ENCODE data around the gene LY86. TPM values are rescaled to one million over a fixed set of nuclear protein-coding genes. Genes with fewer than 3 reads are reported as not detected.

Gene LY86
- polyA plus RNA-seq, 1 of the 3 experiments (the other 2 are of a cell fraction) = not detected

GRCh38 chr6:6652932-6653331 lies 64.4 kb downstream of the LY86 start (continued):
- no peak for TF ChIP-seq REST (IDR thresholded peaks at IDR 0.05; ENCODE audit: low read depth, low read length)
- TF ChIP-seq PBX3 (IDR thresholded peaks at IDR 0.05) = no peak
- no peak for TF ChIP-seq GABPA (IDR thresholded peaks at IDR 0.05; ENCODE audit: low read depth)
- no peak for TF ChIP-seq SMC3 (IDR thresholded peaks at IDR 0.05; ENCODE audit: low read depth, low read length)
- TF ChIP-seq POLR2AphosphoS5 (IDR thresholded peaks at IDR 0.05; ENCODE audit: low read depth, low read length) = no peak
- no peak for TF ChIP-seq GATA2 (CRISPR knock-in tag; IDR thresholded peaks at IDR 0.05)

GRCh38 chr6:6654599-6655575 lies 66.4 kb downstream of the LY86 start:
- H3K9me2 ChIP-seq = no peaks in the 10 kb centered on the region
- no peaks in the 10 kb centered on the region for H3K27me3 ChIP-seq (ENCODE audit: insufficient read depth)
- H3K9ac ChIP-seq = no peak overlapping the region
- no peak overlapping the region for H3K4me2 ChIP-seq
- no peaks in the 10 kb centered on the region for H3K9me3 ChIP-seq
- no peaks in the 10 kb centered on the region for H3F3A ChIP-seq (replicated peaks; ENCODE audit: insufficient read depth)
- no peak overlapping the region for H2AFZ ChIP-seq (ENCODE audit: low read depth)
- H3K36me3 ChIP-seq (replicated peaks in 1 of 2; ENCODE audit: control insufficient read depth in 1 of 2, insufficient read depth in 2 of 2, low read length in 1 of 2) = no peaks in the 10 kb centered on the region
- H3K4me1 ChIP-seq (ENCODE audit: control insufficient read depth in 1 of 2, insufficient read depth in 2 of 2, low read depth in 1 of 2, low read length in 1 of 2) = no peaks in the 10 kb centered on the region; a peak in 1 of 4 replicates
- no peak for DNase-seq
- no peaks in the 10 kb centered on the region for H4K20me1 ChIP-seq (ENCODE audit: insufficient read depth)
- CTCF ChIA-PET = no interaction called here
- POLR2A ChIA-PET = no interaction called here
- no peak overlapping the region for H3K4me3 ChIP-seq (ENCODE audit: low read depth in 2 of 2, low read length in 1 of 2)
- no peak overlapping the region for H3K27ac ChIP-seq (ENCODE audit: low read depth in 2 of 2, low read length in 1 of 2)
- 42% methylated on average over 16 of the region's 16 CpGs for WGBS (ENCODE audit: low lambda C conversion rate)
- no peaks in the 10 kb centered on the region for H3K79me2 ChIP-seq (ENCODE audit: insufficient read depth)
- TF ChIP-seq NFIC (IDR thresholded peaks at IDR 0.05; ENCODE audit: borderline replicate concordance) (no peak), EZH2phosphoT487 (IDR thresholded peaks at IDR 0.05; ENCODE audit: borderline replicate concordance, low read depth) (no peak), EP300 (IDR thresholded peaks at IDR 0.05; ENCODE audit: borderline replicate concordance in 1 of 2, low read depth in 1 of 2, low read length in 1 of 2) (no peak), FOXM1 (IDR thresholded peaks at IDR 0.05; ENCODE audit: low read depth) (no peak), RAD21 (IDR thresholded peaks at IDR 0.05; ENCODE audit: low read length) (no peak), NRF1 (IDR thresholded peaks at IDR 0.05; ENCODE audit: low read depth, low read length) (no peak)
